HepG2 (cell line): Measurements from ENCODE around the gene MYO1E. TPM values are rescaled to one million over a fixed set of nuclear protein-coding genes. Genes with fewer than 3 reads are reported as not detected.

ENCODE experiments used
- ATAC-seq: fragments of 200-7000 bp; cut with Tn5 transposase; 3 replicates; pipeline ENCODE4 v1.9.1; 2020; ENCODE audit warnings: mild to moderate bottlenecking, moderate library complexity
- BruUV-seq: library from RNA; stranded (reverse); fragments of 400-500 nt; replicated peaks from 2 replicates; lab custom pipeline; 2021; lab: Mats Ljungman, UMichigan
- CTCF ChIA-PET: fragments of 300-600 bp; formaldehyde crosslinking; extraction: SDS; loops from one replicate; lab custom pipeline; 2021; ENCODE audit warnings: low total read pairs, inconsistent platforms, low intra/inter-chr PET ratio; lab: Yijun Ruan, JAX
- POLR2A ChIA-PET: fragments of 350-600 bp; sonication (Branson Sonifier 250); formaldehyde crosslinking; loops from one replicate; lab custom pipeline; 2020; ENCODE audit warnings: antibody characterized with exemption, inconsistent platforms; lab: Yijun Ruan, JAX
- DNase-seq: peaks from one replicate; pipeline ENCODE4 v3.0.0-alpha.2; 2015; ENCODE audit warnings: low spot score
- FAIRE-seq: peaks from 3 replicates; lab custom pipeline; 2011; peaks lifted over from hg19 to GRCh38; lab: Jason Lieb, UNC
- H2AFZ ChIP-seq: one replicate; pipeline ENCODE4 v1.6.1; 2011; ENCODE audit warnings: low read length, inconsistent platforms
- H3K27ac ChIP-seq: fragments of 300-600 bp; 3 replicates; pipeline ENCODE4 v1.8.0; 2011; ENCODE audit warnings: mixed run types, mild to moderate bottlenecking, mixed read lengths, low read length, inconsistent platforms; ENCODE audit not compliant: insufficient read depth; ENCODE audit errors: extremely low read length
- H3K27me3 ChIP-seq, 2 experiments: fragments of 200-600 bp in 1 of 2; 2 replicates in 1 of 2; 3 replicates in 1 of 2; pipeline versions ENCODE4 v1.6.0 to v1.8.0; 2011; ENCODE audit warnings: low read length in 2 of 2, mild to moderate bottlenecking in 2 of 2, moderate library complexity in 2 of 2, inconsistent platforms in 1 of 2; ENCODE audit not compliant: insufficient read depth in 2 of 2, control insufficient read depth in 1 of 2
- H3K36me3 ChIP-seq, 2 experiments: fragments of 200-600 bp in 1 of 2; replicated peaks in 1 of 2; 2 replicates in 1 of 2; 3 replicates in 1 of 2; pipeline versions ENCODE4 v1.5.1 to v1.8.0; 2011; ENCODE audit warnings: low read length in 2 of 2, inconsistent platforms in 1 of 2; ENCODE audit not compliant: insufficient read depth in 2 of 2, control insufficient read depth in 1 of 2
- H3K4me1 ChIP-seq: 2 replicates; pipeline ENCODE4 v1.5.1; 2012; ENCODE audit warnings: low read length, inconsistent platforms; ENCODE audit not compliant: insufficient read depth
- H3K4me2 ChIP-seq: 2 replicates; pipeline ENCODE4 v1.6.0; 2011; ENCODE audit warnings: low read depth, low read length, inconsistent platforms
- H3K4me3 ChIP-seq, 3 experiments: fragments of 200-600 bp in 1 of 3; sonication (generic), shearing (Covaris generic) in 1 of 3; replicated peaks in 1 of 3; 2 replicates each; pipeline ENCODE4 v1.5.1; 2011 to 2016; ENCODE audit warnings: low read length in 3 of 3, inconsistent platforms in 2 of 3, low read depth in 2 of 3, mild to moderate bottlenecking in 2 of 3, control low read depth in 1 of 3, mixed read lengths in 1 of 3; ENCODE audit not compliant: insufficient read depth in 1 of 3
- H3K79me2 ChIP-seq: one replicate; pipeline ENCODE4 v1.6.1; 2011; ENCODE audit warnings: low read length, inconsistent platforms; ENCODE audit not compliant: insufficient read depth
- H3K9ac ChIP-seq: 2 replicates; pipeline ENCODE4 v1.6.0; 2011; ENCODE audit warnings: mild to moderate bottlenecking, low read depth, low read length, inconsistent platforms; ENCODE audit not compliant: insufficient read depth
- H3K9me3 ChIP-seq: 2 replicates; pipeline ENCODE4 v1.5.1; 2012; ENCODE audit warnings: mild to moderate bottlenecking, low read length
- H4K20me1 ChIP-seq: 2 replicates; pipeline ENCODE4 v1.6.0; 2011; ENCODE audit warnings: inconsistent platforms, mild to moderate bottlenecking, low read length, moderate library complexity; ENCODE audit not compliant: insufficient read depth
- DNMT3B ChIP-seq: conservative IDR thresholded peaks from 2 replicates; pipeline ENCODE4 v1.6.1; 2016; ENCODE audit warnings: missing biosample characterization, control low read depth
- KMT2B ChIP-seq: IDR thresholded peaks from 2 replicates; pipeline ENCODE4 v1.6.1; 2016; ENCODE audit warnings: missing genetic modification reagents, missing compliant biosample characterization
- NCOA2 ChIP-seq: sonication (generic); formaldehyde crosslinking; IDR thresholded peaks from 2 replicates; pipeline ENCODE4 v1.8.0; 2022; ENCODE audit warnings: inconsistent platforms
- NR0B2 ChIP-seq: sonication (generic); formaldehyde crosslinking; IDR thresholded peaks from 2 replicates; pipeline ENCODE4 v1.4.0; 2020; ENCODE audit warnings: mild to moderate bottlenecking, missing genetic modification reagents
- PITX1 ChIP-seq: sonication (generic); formaldehyde crosslinking; IDR thresholded peaks from 2 replicates; pipeline ENCODE4 v1.5.1; 2020; ENCODE audit warnings: mild to moderate bottlenecking, missing genetic modification reagents
- SMAD9 ChIP-seq: sonication (generic); formaldehyde crosslinking; IDR thresholded peaks from 2 replicates; pipeline ENCODE4 v1.5.1; 2020; ENCODE audit warnings: mild to moderate bottlenecking, missing genetic modification reagents
- ZNF607 ChIP-seq: sonication (generic); formaldehyde crosslinking; IDR thresholded peaks from 2 replicates; pipeline ENCODE4 v1.5.1; 2020; ENCODE audit warnings: missing genetic modification reagents, mild to moderate bottlenecking, borderline replicate concordance
- WGBS: methylation state at CpG from one replicate; pipeline ENCODE4 v1.1.6; 2017; ENCODE audit warnings: low lambda C conversion rate; 5-methylcytosine and 5-hydroxymethylcytosine counted together
- in situ Hi-C: cut with HindIII; loops from 2 replicates; pipeline ENCODE4 v1.10.0; 2017; ENCODE audit warnings: low pct_unique_long_range_greater_than_20kb; ENCODE audit not compliant: extremely low pct_ligation_motif_present
- intact Hi-C: fragments of 100-400 bp; cut with micrococcal nuclease; formaldehyde crosslinking; loops from one replicate; pipeline ENCODE4 v1.10.0; 2022; ENCODE audit not compliant: unreplicated experiment
- polyA plus RNA-seq, 8 experiments: library from polyadenylated mRNA; depleted of rRNA in 3 of 8; stranded (reverse) in 7 of 8; unstranded in 1 of 8; fragments of >200 nt; fragmentation: Illumina TruSeq in 4 of 8; extraction: Trizol in 4 of 8; gene quantifications; 2 replicates each; pipeline versions ENCODE4 v1.2.1 to v1.2.3, GENCODE V29; 2011 to 2016; ENCODE audit warnings: low read depth in 4 of 8, missing spikeins in 1 of 8, mixed read lengths in 1 of 8; ENCODE audit not compliant: insufficient read depth in 1 of 8
- total RNA-seq, 5 experiments: library from RNA; depleted of rRNA; stranded (reverse); fragments of >200 nt; fragmentation: Illumina TruSeq; extraction: Trizol; gene quantifications; 2 replicates each; pipeline ENCODE4 v1.2.3, GENCODE V29; 2016; ENCODE audit warnings: low read depth in 1 of 5
- TF ChIP-seq, protein P1 (sequence below): sonication (generic); formaldehyde crosslinking; IDR thresholded peaks from 2 replicates; pipeline ENCODE4 v1.8.1; 2023; ENCODE audit warnings: mild to moderate bottlenecking, missing genetic modification reagents

The MYO1E gene
- total and polyA plus RNA-seq, 2 of the 13 experiments (the other 11 are each of a cell fraction or from before 2014, with no cell fraction given) = 15.7 to 25.1 TPM

DNA sequence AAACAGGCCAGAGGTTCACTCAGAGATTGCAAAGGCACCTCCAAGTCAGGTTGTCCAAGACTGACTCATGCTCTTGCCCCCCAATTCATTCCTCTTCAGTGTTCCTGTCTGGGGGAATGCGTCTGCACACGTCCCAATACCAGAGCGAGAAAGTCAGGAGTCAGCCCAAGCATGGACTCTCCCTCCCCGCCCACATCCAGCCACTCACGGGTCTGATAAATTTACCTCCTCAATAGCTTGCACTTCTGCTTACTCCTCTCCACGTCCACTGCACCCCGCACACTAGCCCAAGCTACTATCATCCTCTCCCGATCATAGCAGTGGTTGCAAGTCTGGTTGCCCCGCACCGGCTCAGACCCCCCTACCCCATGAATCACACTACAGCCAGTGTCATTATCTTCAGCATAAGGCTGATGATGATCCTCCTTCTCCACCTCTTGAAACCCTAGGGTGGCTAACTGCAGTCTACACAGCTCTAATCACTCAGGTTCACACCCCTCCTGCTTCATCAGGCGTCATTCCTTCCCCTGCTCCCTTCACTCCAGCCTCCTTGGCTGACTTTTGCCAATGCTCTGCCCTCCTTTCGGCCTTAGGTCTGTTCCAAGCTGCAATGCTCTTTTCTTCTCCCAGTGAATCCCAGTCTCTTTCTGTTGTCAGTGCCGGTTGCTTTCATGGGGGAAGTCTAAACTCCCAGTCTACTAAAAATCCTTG lies 27.6 kb upstream of the MYO1E start:
- no peak for ATAC-seq
- TF ChIP-seq NR0B2 (CRISPR knock-in tag) (no peak), DNMT3B (no peak), SMAD9 (no peak), ZNF607 (CRISPR knock-in tag) (no peak), PITX1 (CRISPR knock-in tag) (no peak), NCOA2 (CRISPR knock-in tag) (no peak), KMT2B (CRISPR knock-in tag) (no peak)
- TF ChIP-seq, protein P1, sequence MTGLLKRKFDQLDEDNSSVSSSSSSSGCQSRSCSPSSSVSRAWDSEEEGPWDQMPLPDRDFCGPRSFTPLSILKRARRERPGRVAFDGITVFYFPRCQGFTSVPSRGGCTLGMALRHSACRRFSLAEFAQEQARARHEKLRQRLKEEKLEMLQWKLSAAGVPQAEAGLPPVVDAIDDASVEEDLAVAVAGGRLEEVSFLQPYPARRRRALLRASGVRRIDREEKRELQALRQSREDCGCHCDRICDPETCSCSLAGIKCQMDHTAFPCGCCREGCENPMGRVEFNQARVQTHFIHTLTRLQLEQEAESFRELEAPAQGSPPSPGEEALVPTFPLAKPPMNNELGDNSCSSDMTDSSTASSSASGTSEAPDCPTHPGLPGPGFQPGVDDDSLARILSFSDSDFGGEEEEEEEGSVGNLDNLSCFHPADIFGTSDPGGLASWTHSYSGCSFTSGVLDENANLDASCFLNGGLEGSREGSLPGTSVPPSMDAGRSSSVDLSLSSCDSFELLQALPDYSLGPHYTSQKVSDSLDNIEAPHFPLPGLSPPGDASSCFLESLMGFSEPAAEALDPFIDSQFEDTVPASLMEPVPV (CRISPR knock-in tag) = no peak
- TF ChIP-seq, all 625 proteins: peak for 0
- ChIA-PET CTCF (no interaction called here), POLR2A (no interaction called here)
- peaks cover 31% of the 10 kb centered on the region for H3K4me1 ChIP-seq
- in situ Hi-C loops = no loop called here
- H3K9ac ChIP-seq = no peak overlapping the region
- no peak overlapping the region for H3K4me3 ChIP-seq
- H2AFZ ChIP-seq = no peak overlapping the region
- DNase-seq (no peak), FAIRE-seq (no peak)
- 55% methylated on average over 13 of the region's 13 CpGs for WGBS
- peaks cover 0 to 51% of the 10 kb centered on the region in 2 experiments; a peak in 4 of 5 replicates for H3K27me3 ChIP-seq
- H3K9me3 ChIP-seq = no peaks in the 10 kb centered on the region
- no peaks in the 10 kb centered on the region for H3K36me3 ChIP-seq
- BruUV-seq = no TSS peak
- intact Hi-C loops = no loop called here
- no peaks in the 10 kb centered on the region for H3K79me2 ChIP-seq
- H3K4me2 ChIP-seq = no peak overlapping the region; the same call in 1 of the 2 replicates
- H4K20me1 ChIP-seq = no peaks in the 10 kb centered on the region
- no peak overlapping the region for H3K27ac ChIP-seq
